ENCODE results near the gene DENND1C.

Gene DENND1C

GRCh38 chr19:6479836-6480398, 1.7 kb downstream of the DENND1C start:
- in situ Hi-C loops (cut with HindIII; ENCODE audit: low pct_unique_long_range_greater_than_20kb, low sequenced_read_pairs), result no loop called here
- no peak for TF ChIP-seq JUND (IDR thresholded peaks at IDR 0.05; ENCODE audit: low read depth)
- DNase-seq (ENCODE audit: low read depth in 1 of 2, low spot score in 1 of 2), result no peak

GRCh38 chr19:6478815-6479214, 2.8 kb downstream of the DENND1C start:
- DNase-seq (ENCODE audit: low read depth in 1 of 2, low spot score in 1 of 2), result no peak
- in situ Hi-C loops (cut with HindIII; ENCODE audit: low pct_unique_long_range_greater_than_20kb, low sequenced_read_pairs), result no loop called here
- no peak for TF ChIP-seq JUND (IDR thresholded peaks at IDR 0.05; ENCODE audit: low read depth)

- in situ Hi-C loops (cut with HindIII; ENCODE audit: low pct_unique_long_range_greater_than_20kb, low sequenced_read_pairs), result no loop called here
- no peak for TF ChIP-seq JUND (IDR thresholded peaks at IDR 0.05; ENCODE audit: low read depth)
- no peak for DNase-seq (ENCODE audit: low read depth in 1 of 2, low spot score in 1 of 2)
Measured at GRCh38 chr19:6476896-6477431, 4.6 kb downstream of the DENND1C start.

GRCh38 chr19:6476155-6476895, 5.3 kb downstream of the DENND1C start:
- no peak for TF ChIP-seq JUND (IDR thresholded peaks at IDR 0.05; ENCODE audit: low read depth)
- in situ Hi-C loops (cut with HindIII; ENCODE audit: low pct_unique_long_range_greater_than_20kb, low sequenced_read_pairs), result no loop called here
- DNase-seq (ENCODE audit: low read depth in 1 of 2, low spot score in 1 of 2), result peak in 1 of 2 experiments; percentile 87

- no peak for TF ChIP-seq JUND (IDR thresholded peaks at IDR 0.05; ENCODE audit: low read depth)
- in situ Hi-C loops (cut with HindIII; ENCODE audit: low pct_unique_long_range_greater_than_20kb, low sequenced_read_pairs), result no loop called here
- no peak for DNase-seq (ENCODE audit: low read depth in 1 of 2, low spot score in 1 of 2)
Measured at GRCh38 chr19:6475321-6476108, 6.1 kb downstream of the DENND1C start.

- TF ChIP-seq JUND (IDR thresholded peaks at IDR 0.05; ENCODE audit: low read depth), result no peak
- DNase-seq (ENCODE audit: low read depth in 1 of 2, low spot score in 1 of 2), result no peak
- in situ Hi-C loops (cut with HindIII; ENCODE audit: low pct_unique_long_range_greater_than_20kb, low sequenced_read_pairs), result no loop called here
Measured at GRCh38 chr19:6473647-6474046, 7.9 kb downstream of the DENND1C start.

GRCh38 chr19:6472713-6473112, 8.9 kb downstream of the DENND1C start:
- DNase-seq (ENCODE audit: low read depth in 1 of 2, low spot score in 1 of 2), result peak in 1 of 2 experiments; percentile 25
- TF ChIP-seq JUND (IDR thresholded peaks at IDR 0.05; ENCODE audit: low read depth), result no peak
- in situ Hi-C loops (cut with HindIII; ENCODE audit: low pct_unique_long_range_greater_than_20kb, low sequenced_read_pairs), result no loop called here

- no peak for TF ChIP-seq JUND (IDR thresholded peaks at IDR 0.05; ENCODE audit: low read depth)
- in situ Hi-C loops (cut with HindIII; ENCODE audit: low pct_unique_long_range_greater_than_20kb, low sequenced_read_pairs), result no loop called here
- DNase-seq (ENCODE audit: low read depth in 1 of 2, low spot score in 1 of 2), result no peak
Measured at GRCh38 chr19:6471076-6471475, 10.5 kb downstream of the DENND1C start.

- TF ChIP-seq JUND (IDR thresholded peaks at IDR 0.05; ENCODE audit: low read depth), result no peak
- in situ Hi-C loops (cut with HindIII; ENCODE audit: low pct_unique_long_range_greater_than_20kb, low sequenced_read_pairs), result no loop called here
- no peak for DNase-seq (ENCODE audit: low read depth in 1 of 2, low spot score in 1 of 2)
Measured at GRCh38 chr19:6470173-6470572, 11.4 kb downstream of the DENND1C start.

- in situ Hi-C loops (cut with HindIII; ENCODE audit: low pct_unique_long_range_greater_than_20kb, low sequenced_read_pairs), result no loop called here
- no peak for DNase-seq (ENCODE audit: low read depth in 1 of 2, low spot score in 1 of 2)
- no peak for TF ChIP-seq JUND (IDR thresholded peaks at IDR 0.05; ENCODE audit: low read depth)
Measured at GRCh38 chr19:6467384-6467783, 14.2 kb downstream of the DENND1C start.

- in situ Hi-C loops (cut with HindIII; ENCODE audit: low pct_unique_long_range_greater_than_20kb, low sequenced_read_pairs), result no loop called here
- no peak for DNase-seq (ENCODE audit: low read depth in 1 of 2, low spot score in 1 of 2)
- no peak for TF ChIP-seq JUND (IDR thresholded peaks at IDR 0.05; ENCODE audit: low read depth)
Measured at GRCh38 chr19:6466526-6467248, 14.9 kb downstream of the DENND1C start.

GRCh38 chr19:6465663-6466062, 15.9 kb downstream of the DENND1C start:
- in situ Hi-C loops (cut with HindIII; ENCODE audit: low pct_unique_long_range_greater_than_20kb, low sequenced_read_pairs), result no loop called here
- no peak for DNase-seq (ENCODE audit: low read depth in 1 of 2, low spot score in 1 of 2)
- TF ChIP-seq JUND (IDR thresholded peaks at IDR 0.05; ENCODE audit: low read depth), result no peak
